CD4-positive, alpha-beta T cell treated with Interleukin-21 for 1 hour (primary cell): Measurements from ENCODE around the gene RASSF3.
"Not testable (repeated sequence)": the region's sequence is repeated elsewhere in the genome, so short reads cannot be mapped to it uniquely, and the experiment has no call there.

ENCODE experiments used
- DNase-seq: peaks from one replicate; pipeline ENCODE4 v3.0.0-alpha.2; 2020

Gene RASSF3

DNA sequence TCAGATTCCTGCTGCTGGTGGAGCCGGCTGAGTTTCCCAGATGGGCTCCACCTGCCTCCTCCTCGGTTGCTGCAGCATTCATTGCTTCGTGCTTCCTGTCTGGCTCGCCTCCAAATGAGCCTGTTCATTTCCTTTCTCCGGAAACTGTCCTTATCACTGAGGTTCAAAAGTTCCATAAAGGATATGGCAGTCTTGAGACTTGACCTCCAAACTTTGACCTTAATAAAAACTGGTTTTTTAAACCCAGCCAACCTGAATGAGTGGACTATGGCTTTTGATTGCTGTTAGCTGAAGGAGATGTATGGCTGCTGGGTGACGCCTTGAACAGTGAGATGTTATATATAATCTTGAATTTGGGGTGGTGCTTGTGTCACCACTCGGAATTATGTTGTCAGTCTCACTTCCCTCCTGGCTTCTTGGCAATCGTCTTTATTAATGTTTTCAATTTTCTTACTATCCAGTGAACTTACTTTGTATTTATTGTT, 62.7 kb downstream of the RASSF3 start:
- peak; percentile 50 for DNase-seq

DNA sequence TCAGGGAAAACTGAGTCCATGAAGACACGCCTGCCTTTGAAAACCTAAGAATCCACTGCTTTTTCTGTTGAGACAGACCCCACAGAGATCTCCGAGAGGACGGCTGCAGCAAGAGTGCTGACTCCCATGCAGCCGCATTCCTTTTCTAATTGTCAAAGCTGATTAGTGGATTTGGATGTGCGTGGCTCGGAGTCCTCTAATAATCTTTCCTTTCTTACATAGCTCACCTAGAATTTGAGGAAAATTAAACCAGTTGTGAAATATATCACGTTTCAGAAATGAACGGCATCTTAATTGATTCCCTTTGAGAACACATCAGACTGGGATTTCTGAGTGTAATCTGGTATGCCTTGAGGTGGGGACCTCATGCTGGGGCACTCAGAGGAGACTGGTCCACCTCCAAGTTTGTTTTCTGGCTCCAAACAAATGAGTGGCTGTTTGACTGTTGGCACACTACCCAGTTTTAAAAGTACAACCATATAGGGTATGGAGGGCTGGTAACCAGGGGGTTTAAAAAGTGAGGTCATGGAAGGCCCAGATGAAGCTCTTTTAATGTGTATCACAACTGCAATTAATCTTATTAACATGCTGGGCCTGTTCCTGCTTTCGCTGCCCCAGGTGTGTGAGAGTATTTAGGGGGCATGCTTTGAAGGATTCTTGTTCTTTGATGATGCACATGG, 63.3 kb downstream of the RASSF3 start:
- no peak for DNase-seq

DNA sequence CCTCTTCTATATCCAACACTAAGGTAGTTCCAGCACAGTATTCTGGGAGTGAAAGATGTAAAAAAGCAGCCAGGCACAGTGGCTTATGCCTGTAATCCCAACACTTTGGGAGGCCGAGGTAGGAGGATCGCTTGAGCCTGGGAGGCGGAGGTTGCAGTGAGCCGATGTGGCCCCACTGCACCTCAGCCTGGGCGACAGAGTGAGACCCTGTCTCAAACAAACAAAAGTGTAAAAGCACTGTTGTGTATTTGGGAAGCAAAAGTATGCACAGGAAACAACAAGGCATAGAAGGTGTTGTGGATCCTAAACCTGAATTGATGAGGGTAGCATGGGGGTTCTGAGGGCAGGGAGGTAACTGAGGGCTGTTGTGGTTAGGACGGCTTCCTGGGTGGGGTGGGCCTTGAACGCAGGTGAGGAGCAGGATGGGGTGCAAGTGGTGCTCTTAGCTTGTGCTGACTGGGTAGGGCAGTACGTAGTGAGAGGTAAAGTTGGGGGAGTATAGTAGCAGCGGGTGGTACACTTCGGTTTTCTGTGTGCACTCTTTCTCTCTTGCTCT, 64.2 kb downstream of the RASSF3 start:
- DNase-seq = peak; percentile 72

DNA sequence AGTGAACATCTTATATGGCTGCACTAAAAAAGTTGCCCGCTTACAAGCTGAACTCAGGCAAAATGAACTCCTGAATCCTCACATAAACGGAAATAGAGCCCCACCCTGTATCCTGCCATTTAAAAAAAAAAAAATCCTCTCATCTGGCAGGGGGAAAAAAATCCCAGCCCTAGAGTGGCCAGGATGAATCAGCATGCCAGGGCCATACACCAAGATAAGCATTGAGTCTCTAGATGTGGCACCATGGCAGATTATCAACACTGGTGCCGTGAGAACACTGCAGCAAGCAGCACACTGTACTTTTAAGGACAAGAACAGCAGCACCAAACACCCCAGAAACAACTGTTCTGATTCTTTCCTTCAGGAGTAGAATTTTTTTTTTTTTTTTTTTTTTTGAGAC, 65.5 kb downstream of the RASSF3 start:
- no peak for DNase-seq

DNA sequence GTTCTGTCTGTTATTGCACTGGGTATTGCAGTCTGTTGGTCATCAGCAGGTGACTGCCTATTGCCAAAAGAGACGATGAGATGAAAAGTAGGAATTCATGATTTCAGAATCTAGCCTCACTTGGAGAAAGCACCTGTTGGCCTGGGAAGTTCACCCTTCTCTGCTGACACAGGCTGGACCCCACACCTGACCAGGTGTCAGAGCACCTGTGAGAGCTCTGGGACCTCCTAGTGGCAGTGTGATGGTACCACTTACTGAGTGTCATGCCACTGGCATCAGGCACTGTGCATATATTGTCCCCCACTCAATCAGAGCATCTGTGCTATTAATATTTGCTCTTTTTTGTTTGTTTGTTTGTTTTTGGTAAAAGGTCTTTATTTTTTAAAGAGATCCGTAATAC, 68.0 kb downstream of the RASSF3 start:
- no peak for DNase-seq

DNA sequence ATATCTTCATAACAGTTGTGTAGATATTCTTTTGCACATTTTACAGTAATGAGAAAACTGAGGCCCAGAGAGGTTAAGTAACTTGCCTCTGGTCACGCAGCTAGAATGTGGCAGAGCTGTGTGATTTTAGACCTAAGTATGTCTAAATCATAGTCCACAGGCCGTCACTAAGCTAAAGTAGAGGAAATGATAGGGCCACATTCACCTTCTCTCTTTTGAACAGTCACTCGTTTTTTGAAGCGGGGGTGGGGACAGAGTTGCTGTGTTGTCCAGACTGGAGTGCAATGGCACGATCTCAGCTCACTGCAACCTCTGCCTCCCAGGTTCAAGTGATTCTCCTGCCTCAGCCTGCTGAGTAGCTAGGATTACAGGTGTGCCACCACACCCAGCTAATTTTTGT, 68.5 kb downstream of the RASSF3 start:
- DNase-seq = no peak

DNA sequence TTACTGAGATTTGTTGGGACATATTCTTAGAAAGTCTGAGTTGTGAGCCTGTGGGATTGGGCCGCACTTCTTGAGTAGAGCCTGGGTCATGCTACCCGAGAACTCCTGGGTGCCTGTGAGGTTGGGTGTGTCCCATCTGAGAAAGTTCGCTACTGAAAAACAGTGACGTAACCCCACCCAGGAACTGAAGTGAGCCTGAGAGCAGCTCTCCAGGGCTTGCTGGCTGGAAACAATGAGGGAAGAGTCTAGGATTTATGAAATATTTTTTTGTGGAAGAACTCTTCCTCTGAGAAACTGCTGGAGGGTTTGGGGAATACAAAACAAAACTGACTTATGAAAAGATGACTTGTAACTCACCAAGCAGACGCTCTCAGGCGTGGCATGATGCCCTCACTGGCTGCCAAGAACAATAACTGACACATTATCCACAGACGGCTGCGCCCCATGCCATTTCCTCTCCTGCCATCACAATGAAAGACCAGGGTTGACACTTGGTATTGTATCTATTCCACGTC, 69.2 kb downstream of the RASSF3 start:
- DNase-seq = peak; percentile 79

DNA sequence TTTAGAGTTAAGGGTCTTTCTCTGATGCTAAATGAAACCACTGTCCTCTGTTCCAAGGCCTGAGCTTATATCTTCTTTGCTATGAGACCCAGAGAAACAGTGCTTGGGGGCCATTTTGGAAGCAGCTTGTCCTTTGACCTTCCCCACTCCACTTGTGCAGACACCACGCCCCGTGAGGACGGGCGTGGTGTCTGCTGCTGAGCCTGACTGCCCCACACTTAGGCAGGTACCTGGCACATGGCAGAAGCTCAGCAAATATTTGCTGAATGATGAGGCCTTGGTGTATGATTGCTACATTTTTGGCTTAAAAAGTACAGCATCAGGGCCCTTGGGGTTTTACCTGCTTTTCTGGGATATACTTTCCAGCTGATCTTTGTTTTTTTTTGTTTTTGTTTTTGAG, 69.9 kb downstream of the RASSF3 start:
- DNase-seq = no peak

DNA sequence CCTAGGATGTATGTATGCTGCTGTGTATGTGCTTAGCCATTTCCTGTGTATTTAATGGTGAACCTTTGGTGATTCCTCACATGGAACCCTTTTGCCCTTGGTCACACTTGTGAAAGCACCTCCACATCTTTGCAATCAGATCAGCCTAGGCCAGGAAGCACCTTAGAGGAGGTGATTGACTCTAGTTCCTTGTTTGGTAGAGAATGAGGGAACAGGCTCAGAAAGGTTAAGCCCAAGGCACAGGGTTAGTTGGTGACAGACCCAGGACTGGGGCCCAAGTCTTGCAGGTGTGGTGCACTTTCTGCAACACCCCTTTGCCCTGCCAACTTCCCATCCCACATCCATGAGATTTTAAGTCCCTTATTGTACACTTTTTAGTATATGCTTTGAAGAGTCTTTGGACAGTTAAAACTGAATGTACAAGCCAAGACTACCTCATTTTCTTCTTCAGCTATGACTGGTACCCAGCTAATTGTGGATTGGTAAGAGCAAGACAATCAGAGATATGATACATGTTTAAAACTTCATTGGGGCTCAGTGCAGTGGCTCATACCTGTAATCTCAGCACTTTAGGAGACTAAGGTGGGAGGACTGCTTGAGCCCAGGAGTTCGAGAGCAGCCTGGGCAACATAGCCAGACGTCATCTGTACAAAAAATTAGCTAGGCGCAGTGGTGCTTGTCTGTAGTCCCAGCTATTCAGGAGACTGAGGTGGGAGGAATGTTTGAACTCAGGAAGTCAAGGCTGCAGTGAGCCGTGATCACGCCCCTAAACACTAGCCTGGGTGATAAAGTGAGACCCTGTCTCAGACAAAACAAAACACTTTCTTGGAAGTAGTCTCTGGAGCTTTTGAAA, 71.1 kb downstream of the RASSF3 start:
- no peak for DNase-seq

DNA sequence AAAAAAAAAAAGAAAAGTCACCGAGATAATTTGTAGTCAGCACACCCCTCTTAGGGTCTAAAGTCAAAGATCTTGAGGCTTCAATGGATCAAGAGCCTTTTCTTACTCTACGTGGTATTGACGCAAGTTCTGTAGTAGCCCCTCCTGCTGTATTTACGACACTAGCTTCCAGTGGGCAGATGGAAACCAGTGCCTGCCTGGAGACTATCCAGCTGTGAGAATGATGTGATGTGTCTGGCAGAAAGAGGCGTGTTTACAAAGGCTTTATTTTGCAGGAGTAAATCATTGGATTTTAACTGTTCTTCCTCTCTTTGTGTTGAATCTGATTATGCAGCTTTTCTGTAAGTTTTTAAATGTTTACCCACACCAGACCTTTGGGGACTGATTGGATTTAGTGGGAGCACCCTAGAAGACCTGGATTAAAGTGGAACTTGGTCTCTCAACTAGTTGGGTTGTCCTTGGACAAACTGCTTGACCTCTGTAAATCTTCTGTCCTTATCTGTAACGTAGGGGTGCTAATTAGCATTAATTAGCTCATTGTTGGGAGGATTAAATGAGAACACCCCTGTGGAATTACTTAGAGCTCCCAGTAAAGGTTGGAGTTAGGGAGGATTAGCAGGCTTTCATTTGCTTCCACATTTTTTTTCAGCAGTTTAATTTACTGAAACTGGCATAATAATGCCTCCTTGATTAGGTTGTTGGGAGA, 72.4 kb downstream of the RASSF3 start:
- DNase-seq = no peak

DNA sequence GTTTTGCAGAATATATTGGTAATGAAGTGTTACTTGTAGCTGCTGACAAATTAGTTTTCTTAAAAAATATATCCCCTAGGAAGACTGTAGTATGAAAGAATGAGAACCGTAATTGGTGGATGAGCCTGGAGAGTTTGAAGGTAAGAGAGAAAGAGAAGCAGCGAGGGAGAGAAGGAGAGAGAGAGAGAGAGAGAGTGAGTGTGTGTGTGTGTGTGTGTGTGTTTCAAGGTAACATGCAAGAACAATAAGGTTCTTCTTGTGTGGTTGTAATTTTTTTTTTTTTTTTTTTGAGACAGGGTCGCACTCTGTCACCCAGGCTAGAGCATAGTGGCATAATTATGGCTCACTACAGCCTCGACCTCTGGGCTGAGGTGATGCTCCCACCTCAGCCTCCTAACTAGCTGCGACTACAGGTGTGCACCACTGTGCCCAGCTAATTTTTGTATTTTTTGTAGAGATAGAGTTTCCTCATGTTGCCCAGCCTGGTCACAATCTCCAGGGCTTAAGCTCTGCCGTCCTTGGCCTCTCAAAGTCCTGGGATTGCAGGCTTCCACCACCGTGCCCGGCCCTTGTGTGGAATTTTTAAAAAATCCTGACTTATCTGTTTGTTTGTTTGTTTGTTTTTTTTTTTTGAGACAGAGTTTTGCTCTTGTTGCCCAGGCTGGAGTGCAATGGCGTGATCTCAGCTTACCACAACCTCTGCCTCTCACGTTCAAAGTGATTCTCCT, 73.7 kb downstream of the RASSF3 start:
- DNase-seq = no peak

DNA sequence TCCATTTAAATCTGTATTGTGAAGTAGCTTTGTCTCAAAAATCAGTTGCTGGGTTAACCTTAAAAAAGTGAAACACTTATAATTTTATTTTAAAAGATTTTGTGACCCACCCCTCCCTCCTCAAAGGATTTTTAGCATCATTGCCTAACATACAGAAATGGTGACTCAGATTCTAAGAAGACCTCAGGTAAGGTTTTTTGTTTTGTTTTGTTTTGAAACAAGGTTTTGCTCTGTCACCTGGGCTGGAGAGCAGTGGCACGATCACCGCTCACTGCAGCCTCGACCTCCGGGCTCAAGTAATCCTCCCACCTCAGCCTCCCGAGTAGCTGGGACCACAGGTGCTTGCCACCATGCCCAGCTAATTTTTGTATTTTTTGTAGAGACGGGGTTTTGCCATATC, 74.8 kb downstream of the RASSF3 start:
- no peak for DNase-seq

DNA sequence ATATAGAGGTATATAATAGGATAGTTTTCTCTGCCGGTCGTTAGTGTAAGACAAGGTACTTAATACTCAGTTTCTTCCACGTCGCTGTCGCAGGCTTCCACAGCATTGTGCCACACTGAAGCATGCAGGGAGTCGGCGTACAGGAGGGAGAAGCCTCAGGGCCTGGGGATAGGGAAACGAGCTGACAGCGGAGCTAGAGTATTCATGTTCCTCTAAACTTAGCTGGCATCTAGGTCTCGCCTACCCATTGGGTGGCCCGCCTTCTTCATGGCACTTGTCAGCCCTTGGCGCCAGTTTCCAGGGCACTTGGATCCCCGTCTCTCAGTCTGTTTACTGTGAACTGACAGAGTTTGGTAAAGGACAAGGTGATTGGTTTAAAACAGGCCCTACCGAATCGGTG, 75.3 kb downstream of the RASSF3 start:
- no peak for DNase-seq

DNA sequence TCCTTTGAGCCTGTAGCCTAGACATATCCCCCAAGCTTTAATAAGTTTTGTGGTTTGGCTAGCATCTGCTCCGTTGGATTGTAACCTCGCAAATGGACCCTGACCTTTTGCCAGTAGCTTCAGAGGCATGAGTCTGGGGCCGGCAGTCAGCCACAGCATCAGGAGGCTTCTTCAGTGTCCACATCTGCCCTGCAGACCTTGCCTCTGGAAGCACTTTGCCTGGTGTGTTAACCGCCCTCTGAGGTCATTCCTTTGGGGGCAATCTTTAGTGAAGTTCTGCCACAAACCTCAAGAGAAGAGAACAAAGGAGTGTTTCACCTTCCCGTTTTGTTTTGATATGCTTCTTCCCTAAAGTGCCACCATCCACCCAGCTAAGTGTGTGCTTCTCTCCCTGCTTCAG, 77.5 kb downstream of the RASSF3 start:
- no peak for DNase-seq

DNA sequence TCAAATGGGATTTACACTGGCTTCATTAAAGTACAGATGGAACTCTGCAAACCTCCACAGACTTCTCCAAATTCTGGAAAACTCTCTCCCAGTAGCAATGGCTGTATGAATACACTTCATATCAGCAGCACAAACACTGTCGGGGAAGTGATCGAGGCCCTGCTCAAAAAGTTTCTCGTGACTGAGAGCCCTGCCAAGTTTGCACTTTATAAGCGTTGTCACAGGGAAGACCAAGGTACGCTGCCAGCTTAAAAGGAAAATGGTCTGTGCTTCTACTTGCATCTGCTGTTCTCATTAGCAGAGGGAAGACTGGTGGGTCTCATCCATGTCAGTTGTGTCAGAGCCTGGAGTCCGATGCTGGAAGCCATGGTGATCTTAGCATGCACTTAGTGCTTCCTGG, 77.9 kb downstream of the RASSF3 start:
- DNase-seq = no peak

DNA sequence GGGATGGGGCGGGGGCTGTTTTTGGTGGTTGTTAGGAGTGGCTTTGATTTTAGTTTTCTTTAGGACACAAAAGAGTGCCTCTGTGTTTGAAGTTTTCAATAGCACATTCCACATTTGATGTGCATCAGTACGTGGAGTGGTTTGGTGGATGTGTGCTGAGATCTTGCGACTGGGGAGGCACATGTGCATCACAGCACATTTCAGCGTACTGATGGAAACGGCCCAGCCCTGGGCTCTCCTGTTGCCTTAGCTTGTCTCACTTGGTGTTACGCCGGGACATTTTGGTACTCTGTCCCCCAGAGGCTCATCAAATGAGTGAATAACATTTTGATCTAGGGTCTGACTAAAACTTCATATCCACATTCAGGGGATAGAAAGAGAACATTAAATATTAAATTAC, 78.4 kb downstream of the RASSF3 start:
- no peak for DNase-seq

DNA sequence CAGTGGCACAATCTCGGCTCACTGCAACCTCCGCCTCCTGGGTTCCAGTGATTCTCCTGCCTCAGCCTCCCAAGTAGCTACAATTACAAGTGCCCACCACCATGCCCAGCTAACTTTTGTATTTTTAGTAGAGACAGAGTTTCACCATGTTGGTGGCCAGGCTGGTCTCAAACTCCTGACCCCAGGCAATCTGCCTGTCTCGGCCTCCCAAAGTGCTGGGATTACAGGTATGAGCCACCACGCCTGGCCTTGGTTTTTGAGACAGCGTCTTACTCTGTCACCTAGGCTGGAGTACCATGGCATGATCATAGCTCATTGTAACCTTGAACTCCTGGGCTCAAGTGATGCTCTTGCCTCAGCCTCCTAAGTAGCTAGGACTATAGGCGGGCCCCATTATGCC, 79.9 kb downstream of the RASSF3 start:
- not testable (repeated sequence) for DNase-seq

DNA sequence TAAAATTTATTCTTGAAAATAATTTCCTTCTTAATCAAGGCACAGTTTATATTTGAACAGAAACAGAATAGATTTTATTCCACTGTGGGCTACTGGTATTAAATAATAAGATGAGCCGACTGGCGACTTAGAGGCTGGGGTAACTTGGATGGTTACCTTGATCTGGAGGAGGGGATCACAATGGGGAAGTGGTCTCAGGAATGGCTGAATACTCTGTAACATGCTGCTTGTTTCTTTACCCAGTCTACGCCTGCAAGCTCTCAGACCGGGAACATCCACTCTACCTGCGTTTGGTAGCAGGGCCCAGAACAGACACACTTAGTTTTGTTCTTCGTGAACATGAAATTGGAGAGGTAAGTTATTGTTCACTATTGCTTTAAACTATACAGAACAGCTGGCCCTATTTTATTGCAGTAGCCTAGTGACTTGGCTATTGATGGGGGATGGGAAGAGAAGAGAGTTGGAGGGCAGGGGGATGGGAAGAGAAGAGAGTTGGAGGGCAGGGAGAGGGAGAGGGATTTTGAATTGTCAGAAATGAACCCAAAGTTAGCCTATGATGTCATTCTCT, 81.0 kb downstream of the RASSF3 start:
- DNase-seq = no peak

DNA sequence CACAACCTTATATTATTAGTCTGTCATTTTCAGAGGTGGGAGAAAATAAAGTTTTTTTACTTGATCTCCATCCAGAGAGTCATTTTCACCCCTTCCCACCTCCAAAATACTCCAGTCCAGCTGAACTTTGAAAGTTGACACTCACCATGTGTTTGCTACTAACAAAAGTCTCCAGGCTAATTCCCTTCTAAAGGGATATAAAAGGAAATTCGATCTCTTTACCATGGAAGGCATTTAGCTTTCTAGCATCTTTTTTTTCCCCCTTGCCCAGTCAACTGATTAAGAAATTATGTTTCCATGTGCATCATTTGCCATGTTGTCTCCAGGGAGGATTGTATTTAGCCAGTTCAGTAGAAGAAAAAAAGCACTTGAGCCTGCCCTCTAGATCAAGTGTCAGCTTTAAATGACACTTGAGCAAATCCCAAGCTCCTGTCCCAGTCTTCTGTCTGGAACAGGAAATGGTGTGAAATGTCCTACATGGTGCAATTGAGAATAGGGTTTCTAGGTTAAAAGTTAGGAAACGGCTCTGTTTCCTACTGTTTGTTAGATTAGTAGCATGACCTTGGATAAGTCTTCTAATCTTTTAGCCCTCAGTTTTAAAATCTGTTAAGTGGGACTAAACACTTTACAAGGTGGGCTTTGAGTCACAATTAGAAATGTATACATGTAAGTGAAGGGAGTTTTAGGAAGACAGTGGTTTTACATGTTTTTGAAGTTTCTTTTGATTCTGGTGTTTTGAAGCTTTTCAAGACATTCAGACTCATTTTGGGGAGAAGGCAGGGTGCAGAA, 81.7 kb downstream of the RASSF3 start:
- no peak for DNase-seq

DNA sequence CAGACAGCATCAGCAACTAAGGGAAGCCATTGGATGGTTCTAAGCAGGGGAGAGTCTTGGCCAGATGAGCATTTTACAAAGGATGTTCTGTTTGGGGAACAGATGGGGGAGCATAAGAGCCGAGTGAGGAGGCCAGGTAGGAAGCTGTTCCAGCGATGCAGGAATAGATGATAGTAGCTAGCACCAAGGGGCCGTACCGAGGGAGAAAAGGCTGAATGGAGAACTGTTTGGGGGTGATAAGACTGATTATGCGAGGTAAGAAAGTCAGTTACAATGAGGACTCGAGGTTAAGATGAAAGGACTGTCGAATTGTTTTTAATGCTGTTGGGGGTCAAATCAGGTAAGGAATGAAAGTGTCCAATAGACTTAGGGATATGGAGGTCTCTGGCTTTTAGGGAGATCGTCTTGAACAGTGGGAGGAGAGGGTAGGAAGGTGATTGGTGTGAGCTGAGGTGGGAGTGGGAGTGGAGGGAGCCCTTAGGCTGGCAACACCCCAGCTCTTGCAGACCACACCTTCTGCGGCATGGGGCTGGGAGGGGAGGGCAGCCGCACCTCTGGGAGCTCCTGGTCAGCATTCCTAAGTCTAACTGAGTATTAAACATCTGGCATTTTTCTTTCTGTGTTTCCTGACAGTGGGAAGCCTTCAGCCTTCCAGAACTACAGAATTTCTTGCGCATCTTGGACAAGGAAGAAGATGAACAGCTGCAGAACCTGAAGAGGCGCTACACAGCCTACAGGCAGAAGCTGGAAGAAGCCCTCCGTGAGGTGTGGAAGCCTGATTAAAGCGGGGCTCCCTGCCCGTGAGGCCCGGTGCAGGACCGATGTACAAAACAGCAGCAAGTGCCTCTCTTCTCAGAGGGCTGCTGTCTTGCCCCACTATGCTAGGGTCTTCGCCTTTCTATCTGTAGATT, 84.1 kb downstream of the RASSF3 start:
- no peak for DNase-seq
